NCI-H1417 (cell line): ENCODE data around the gene GBX1.

Experiments used
- DNase-seq, 3 experiments: peaks; one replicate each; lab custom pipeline; 2025; lab: John Stamatoyannopoulos, UW

Gene GBX1

GRCh38 chr7:151173386-151174245 lies 6.1 kb upstream of the GBX1 start:
- no peak for DNase-seq

GRCh38 chr7:151172273-151173141 lies 5.0 kb upstream of the GBX1 start:
- DNase-seq, result peak; percentile 53 to 83 (median 79)

- DNase-seq, result peak in 1 of 3 experiments; percentile 41
Measured at GRCh38 chr7:151168787-151169162, 1.3 kb upstream of the GBX1 start.

- peak in 2 of 3 experiments; percentile 27 to 41 for DNase-seq
Measured at GRCh38 chr7:151168003-151168786, 701 bp upstream of the GBX1 start.

GRCh38 chr7:151166629-151167196 lies 781 bp downstream of the GBX1 start:
- no peak for DNase-seq

GRCh38 chr7:151161757-151162156 lies 5.7 kb downstream of the GBX1 start:
- DNase-seq, result peak in 1 of 3 experiments; percentile 41

GRCh38 chr7:151157645-151158329 lies 9.7 kb downstream of the GBX1 start:
- no peak for DNase-seq

- DNase-seq, result no peak
Measured at GRCh38 chr7:151152643-151153513, 14.6 kb downstream of the GBX1 start.

GRCh38 chr7:151150388-151150787 lies 17.1 kb downstream of the GBX1 start:
- no peak for DNase-seq

GRCh38 chr7:151148319-151149259 lies 18.9 kb downstream of the GBX1 start:
- DNase-seq, result no peak

GRCh38 chr7:151146761-151147160 lies 20.7 kb downstream of the GBX1 start:
- DNase-seq, result no peak

- DNase-seq, result no peak
Measured at GRCh38 chr7:151144387-151144786, 23.1 kb downstream of the GBX1 start.

GRCh38 chr7:151143261-151144015 lies 24.1 kb downstream of the GBX1 start:
- no peak for DNase-seq

GRCh38 chr7:151142686-151143040 lies 24.8 kb downstream of the GBX1 start:
- DNase-seq, result no peak

GRCh38 chr7:151141855-151142685 lies 25.4 kb downstream of the GBX1 start:
- DNase-seq, result no peak

GRCh38 chr7:151141311-151141854 lies 26.1 kb downstream of the GBX1 start:
- peak in 2 of 3 experiments; percentile 55 to 73 for DNase-seq

- no peak for DNase-seq
Measured at GRCh38 chr7:151140826-151141225, 26.7 kb downstream of the GBX1 start.
